ENCODE results near the gene OTUD4. TPM values are rescaled to one million over a fixed set of nuclear protein-coding genes. Genes with fewer than 3 reads are reported as not detected.
"Not testable (repeated sequence)": the region's sequence is repeated elsewhere in the genome, so short reads cannot be mapped to it uniquely, and the experiment has no call there.

The OTUD4 gene, protein sequence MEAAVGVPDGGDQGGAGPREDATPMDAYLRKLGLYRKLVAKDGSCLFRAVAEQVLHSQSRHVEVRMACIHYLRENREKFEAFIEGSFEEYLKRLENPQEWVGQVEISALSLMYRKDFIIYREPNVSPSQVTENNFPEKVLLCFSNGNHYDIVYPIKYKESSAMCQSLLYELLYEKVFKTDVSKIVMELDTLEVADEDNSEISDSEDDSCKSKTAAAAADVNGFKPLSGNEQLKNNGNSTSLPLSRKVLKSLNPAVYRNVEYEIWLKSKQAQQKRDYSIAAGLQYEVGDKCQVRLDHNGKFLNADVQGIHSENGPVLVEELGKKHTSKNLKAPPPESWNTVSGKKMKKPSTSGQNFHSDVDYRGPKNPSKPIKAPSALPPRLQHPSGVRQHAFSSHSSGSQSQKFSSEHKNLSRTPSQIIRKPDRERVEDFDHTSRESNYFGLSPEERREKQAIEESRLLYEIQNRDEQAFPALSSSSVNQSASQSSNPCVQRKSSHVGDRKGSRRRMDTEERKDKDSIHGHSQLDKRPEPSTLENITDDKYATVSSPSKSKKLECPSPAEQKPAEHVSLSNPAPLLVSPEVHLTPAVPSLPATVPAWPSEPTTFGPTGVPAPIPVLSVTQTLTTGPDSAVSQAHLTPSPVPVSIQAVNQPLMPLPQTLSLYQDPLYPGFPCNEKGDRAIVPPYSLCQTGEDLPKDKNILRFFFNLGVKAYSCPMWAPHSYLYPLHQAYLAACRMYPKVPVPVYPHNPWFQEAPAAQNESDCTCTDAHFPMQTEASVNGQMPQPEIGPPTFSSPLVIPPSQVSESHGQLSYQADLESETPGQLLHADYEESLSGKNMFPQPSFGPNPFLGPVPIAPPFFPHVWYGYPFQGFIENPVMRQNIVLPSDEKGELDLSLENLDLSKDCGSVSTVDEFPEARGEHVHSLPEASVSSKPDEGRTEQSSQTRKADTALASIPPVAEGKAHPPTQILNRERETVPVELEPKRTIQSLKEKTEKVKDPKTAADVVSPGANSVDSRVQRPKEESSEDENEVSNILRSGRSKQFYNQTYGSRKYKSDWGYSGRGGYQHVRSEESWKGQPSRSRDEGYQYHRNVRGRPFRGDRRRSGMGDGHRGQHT
- total RNA-seq, result 10 to 100 TPM; 41.4 to 49.6 TPM

DNA sequence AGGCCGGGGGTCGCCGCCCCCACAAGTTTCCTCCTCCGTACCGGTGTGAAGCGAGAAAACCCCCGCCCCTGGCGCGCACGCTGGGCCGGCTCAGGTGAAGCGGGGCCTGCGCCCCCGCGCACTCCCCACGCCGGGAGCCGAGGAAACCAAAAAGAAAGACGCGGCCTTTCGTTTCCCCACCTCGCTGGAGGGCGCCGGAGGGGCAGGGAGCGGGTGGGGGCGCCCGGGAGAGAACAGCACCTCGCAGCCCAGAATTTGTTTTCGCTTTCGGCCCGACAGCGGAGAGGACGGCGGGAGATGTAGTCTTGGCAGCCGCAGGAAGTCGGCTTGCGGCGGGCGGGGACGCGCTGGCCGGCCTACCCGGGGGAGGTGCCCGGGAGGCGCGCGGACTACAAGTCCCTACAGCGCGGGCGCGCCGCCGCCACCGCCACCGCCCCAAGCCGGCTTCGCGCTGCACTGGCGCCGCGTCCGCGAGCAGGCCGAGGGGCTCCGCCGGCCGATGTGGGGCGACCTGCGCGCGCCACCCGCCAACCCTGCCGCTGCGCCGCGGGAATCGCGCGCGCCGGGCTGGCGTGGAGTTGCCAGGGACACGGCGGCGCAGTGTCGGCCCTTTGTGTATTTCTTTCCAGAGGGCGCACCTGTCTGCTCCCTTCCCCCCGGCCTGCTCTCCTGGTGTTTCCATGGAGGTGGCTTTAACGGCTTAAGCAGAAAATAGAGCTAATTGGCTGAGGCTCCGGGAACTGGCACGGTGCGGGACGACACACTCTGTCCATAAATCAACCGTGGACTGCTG, at the start of gene OTUD4:
OTUD4 (minus strand) TSS at position 292 of the 793 bp plus-strand sequence. CDS start 616 bp downstream, outside the sequence.
- H3K4me1 Mint-ChIP-seq (ENCODE audit: low read depth), result peaks cover 20% of the 10 kb centered on the region
- H3K4me3 Mint-ChIP-seq, result peak within 1 kb of the TSS; percentile 89
- no peaks in the 10 kb centered on the region for H3K27me3 Mint-ChIP-seq
- CTCF ChIA-PET, result no interaction called here
- H3K27ac Mint-ChIP-seq, result peak within 1 kb of the TSS; percentile 97
- DNase-seq, result peak; percentile 96
- no peaks in the 10 kb centered on the region for H3K9me3 Mint-ChIP-seq
- POLR2A ChIA-PET, result interaction anchor here (0.7 to 1.5 kb wide), 2 partner anchors 18 to 82 kb away, joined by 3 to 6 read pairs; partner anchors contain the start of genes ABCE1 and ANAPC10
- intact Hi-C loops (cut with micrococcal nuclease), result loop anchor here (10.0 kb wide), 1 partner anchor 304 kb away; the partner anchor contains the start of gene SMAD1
- TF ChIP-seq, protein P1, sequence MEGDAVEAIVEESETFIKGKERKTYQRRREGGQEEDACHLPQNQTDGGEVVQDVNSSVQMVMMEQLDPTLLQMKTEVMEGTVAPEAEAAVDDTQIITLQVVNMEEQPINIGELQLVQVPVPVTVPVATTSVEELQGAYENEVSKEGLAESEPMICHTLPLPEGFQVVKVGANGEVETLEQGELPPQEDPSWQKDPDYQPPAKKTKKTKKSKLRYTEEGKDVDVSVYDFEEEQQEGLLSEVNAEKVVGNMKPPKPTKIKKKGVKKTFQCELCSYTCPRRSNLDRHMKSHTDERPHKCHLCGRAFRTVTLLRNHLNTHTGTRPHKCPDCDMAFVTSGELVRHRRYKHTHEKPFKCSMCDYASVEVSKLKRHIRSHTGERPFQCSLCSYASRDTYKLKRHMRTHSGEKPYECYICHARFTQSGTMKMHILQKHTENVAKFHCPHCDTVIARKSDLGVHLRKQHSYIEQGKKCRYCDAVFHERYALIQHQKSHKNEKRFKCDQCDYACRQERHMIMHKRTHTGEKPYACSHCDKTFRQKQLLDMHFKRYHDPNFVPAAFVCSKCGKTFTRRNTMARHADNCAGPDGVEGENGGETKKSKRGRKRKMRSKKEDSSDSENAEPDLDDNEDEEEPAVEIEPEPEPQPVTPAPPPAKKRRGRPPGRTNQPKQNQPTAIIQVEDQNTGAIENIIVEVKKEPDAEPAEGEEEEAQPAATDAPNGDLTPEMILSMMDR (IDR thresholded peaks at IDR 0.05), result no peak
- peak; percentile 84 for ATAC-seq
- peaks cover 17% of the 10 kb centered on the region for H3K36me3 Mint-ChIP-seq (ENCODE audit: low read depth)

DNA sequence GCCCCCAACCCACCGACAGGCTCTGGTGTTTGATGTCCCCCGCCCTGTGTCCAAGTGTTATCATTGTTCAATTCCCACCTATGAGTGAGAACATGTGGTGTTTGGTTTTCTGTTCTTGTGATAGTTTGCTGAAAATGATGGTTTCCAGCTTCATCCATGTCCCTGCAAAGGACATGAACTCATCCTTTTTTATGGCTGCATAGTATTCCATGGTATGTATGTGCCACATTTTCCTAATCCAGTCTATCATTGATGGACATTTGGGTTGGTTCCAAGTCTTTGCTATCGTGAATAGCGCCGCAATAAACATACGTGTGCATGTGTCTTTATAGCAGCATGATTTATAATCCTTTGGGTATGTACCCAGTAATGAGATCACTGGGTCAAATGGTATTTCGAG, 42.8 kb upstream of the OTUD4 start:
- H3K27me3 Mint-ChIP-seq, POLR2A ChIA-PET: not testable (repeated sequence)

DNA sequence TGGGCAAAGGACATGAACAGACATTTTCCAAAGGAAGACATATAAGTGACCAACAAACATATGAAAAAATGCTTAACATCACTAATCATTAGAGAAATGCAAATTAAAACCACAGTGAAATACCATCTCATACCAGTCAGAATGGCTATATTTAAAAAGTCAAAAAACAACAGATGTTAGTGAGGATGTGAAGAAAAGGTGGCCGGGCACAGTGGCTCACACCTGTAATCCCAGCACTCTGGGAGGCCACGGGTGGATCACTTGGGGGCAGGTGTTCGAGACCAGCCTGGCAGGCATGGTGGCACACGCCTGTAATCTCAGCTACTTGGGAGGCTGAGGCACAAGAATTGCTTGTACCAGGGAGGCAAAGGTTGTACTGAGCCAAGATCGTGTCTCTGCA, 41.1 kb upstream of the OTUD4 start:
- CTCF ChIA-PET; intact Hi-C loops (cut with micrococcal nuclease); DNase-seq; ATAC-seq; H3K9me3 Mint-ChIP-seq; H3K27me3 Mint-ChIP-seq; H3K4me3 Mint-ChIP-seq; POLR2A ChIA-PET; H3K27ac Mint-ChIP-seq; H3K4me1 Mint-ChIP-seq (ENCODE audit: low read depth); H3K36me3 Mint-ChIP-seq (ENCODE audit: low read depth): not testable (repeated sequence)

More for the DNA sequence above, 42.8 kb upstream of the OTUD4 start:
- CTCF ChIA-PET; H3K4me1 Mint-ChIP-seq (ENCODE audit: low read depth); intact Hi-C loops (cut with micrococcal nuclease); DNase-seq; H3K9me3 Mint-ChIP-seq; ATAC-seq; H3K4me3 Mint-ChIP-seq; H3K36me3 Mint-ChIP-seq (ENCODE audit: low read depth); H3K27ac Mint-ChIP-seq: not testable (repeated sequence)

DNA sequence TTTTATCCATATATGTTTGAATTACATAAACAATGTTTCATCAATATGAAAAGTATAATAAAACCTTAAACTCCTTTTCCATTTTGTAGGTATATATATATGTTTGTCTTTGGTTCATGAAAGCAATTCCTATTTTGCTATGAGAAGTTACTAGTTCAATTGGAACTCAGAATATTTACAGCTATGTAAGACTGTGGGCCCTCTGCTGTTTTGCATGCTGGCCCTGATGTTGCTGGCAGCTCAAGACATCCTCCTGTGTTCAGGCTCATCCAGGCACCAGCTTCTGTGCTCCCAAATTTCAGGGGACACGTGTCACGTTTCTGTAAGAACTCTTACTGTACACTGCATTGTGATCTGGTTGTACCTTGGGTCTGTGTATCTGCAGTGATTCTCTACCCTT, 38.7 kb upstream of the OTUD4 start:
- CTCF ChIA-PET, result interaction anchor here (1.5 to 3.3 kb wide), 3 partner anchors 26 to 397 kb away, joined by 3 to 23 read pairs (median 4); no protein-coding TSS in a partner anchor
- H3K36me3 Mint-ChIP-seq (ENCODE audit: low read depth), result no peaks in the 10 kb centered on the region
- no peak for DNase-seq
- no peak overlapping the region for H3K4me3 Mint-ChIP-seq
- peaks cover 6% of the 10 kb centered on the region for H3K27me3 Mint-ChIP-seq
- intact Hi-C loops (cut with micrococcal nuclease), result no loop called here
- POLR2A ChIA-PET, result no interaction called here
- H3K4me1 Mint-ChIP-seq (ENCODE audit: low read depth), result no peaks in the 10 kb centered on the region
- no peak overlapping the region for H3K27ac Mint-ChIP-seq
- no peaks in the 10 kb centered on the region for H3K9me3 Mint-ChIP-seq
- ATAC-seq, result no peak
- TF ChIP-seq, protein P1 (IDR thresholded peaks at IDR 0.05), result no peak

DNA sequence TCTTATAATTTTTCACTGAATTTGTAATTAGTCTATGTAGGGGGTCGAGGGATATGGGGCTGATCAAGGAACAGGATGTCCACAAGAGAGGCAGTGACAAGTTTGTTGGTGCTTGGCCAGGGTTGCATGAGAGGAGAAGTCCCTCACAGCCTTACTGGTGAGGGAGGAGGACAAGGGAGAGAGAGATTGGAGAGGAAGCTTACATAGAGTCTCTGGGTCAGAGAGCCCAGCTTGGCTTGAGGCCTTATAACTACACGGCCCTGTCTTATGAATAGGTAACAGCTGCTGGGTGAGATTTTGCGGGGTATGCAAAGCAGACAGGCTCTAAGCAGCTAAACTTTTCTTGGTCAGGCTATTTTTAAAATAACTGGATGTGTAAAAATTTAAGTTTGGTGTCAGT, 37.9 kb upstream of the OTUD4 start:
- Mint-ChIP-seq H3K9me3 (no peaks in the 10 kb centered on the region), H3K4me3 (no peak overlapping the region), H3K4me1 (ENCODE audit: low read depth) (no peaks in the 10 kb centered on the region), H3K27me3 (peaks cover 4% of the 10 kb centered on the region), H3K36me3 (ENCODE audit: low read depth) (no peaks in the 10 kb centered on the region), H3K27ac (no peak overlapping the region)
- ChIA-PET CTCF (interaction anchor here (1.5 to 3.3 kb wide), 5 partner anchors 16 to 398 kb away, joined by 3 to 23 read pairs (median 10); no protein-coding TSS in a partner anchor), POLR2A (no interaction called here)
- intact Hi-C loops (cut with micrococcal nuclease), result no loop called here
- TF ChIP-seq, protein P1 (IDR thresholded peaks at IDR 0.05), result no peak
- DNase-seq (no peak), ATAC-seq (no peak)
